ENCODE measurements around the gene C9orf72.

C9orf72 gene

DNA sequence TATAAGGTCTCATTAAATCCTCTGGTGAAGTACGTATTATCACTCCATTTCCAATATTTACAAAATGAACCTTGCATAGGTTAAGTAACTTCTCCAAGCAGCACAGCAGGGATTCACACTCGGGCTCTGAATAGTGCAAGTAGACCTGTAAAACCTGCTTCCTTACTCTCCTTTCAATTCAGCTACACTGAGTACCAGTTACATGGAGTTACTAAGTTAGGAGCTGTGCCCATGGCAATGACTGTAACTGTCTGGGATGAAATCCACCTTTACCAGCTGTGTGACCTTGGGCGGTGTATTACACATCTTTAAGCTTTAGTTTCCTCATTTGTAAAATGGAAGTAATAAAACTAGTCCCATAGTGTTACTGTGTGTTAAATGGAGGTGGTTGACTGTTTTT lies 27.8 kb downstream of the C9orf72 start:
- H3K4me3 ChIP-seq (ENCODE audit: low read depth, low read length) = no peak overlapping the region
- in situ Hi-C loops (cut with HindIII; ENCODE audit: low sequenced_read_pairs) = no loop called here
- TF ChIP-seq, protein P1, sequence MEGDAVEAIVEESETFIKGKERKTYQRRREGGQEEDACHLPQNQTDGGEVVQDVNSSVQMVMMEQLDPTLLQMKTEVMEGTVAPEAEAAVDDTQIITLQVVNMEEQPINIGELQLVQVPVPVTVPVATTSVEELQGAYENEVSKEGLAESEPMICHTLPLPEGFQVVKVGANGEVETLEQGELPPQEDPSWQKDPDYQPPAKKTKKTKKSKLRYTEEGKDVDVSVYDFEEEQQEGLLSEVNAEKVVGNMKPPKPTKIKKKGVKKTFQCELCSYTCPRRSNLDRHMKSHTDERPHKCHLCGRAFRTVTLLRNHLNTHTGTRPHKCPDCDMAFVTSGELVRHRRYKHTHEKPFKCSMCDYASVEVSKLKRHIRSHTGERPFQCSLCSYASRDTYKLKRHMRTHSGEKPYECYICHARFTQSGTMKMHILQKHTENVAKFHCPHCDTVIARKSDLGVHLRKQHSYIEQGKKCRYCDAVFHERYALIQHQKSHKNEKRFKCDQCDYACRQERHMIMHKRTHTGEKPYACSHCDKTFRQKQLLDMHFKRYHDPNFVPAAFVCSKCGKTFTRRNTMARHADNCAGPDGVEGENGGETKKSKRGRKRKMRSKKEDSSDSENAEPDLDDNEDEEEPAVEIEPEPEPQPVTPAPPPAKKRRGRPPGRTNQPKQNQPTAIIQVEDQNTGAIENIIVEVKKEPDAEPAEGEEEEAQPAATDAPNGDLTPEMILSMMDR (IDR thresholded peaks at IDR 0.05; ENCODE audit: low read depth, low read length) = no peak
- DNase-seq (ENCODE audit: low read depth, low spot score) = no peak

DNA sequence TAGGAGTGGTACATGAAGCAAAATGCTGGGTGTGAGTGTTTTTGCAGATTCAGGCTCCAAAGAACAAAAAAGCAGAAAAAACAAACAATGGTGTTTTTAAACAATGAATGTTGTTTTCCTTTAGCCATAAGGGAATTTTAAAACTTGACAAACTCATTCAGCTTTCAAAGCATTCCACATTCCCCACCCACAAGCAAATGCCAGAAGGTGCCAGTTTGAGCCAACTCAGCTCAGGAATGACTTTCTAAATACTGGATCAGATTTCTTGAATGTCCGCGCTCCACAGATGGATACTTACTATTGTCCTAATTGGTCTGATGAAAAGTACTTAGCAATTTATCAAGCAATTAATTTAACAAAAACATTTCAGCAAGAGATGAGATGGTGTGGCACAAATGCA lies 30.8 kb downstream of the C9orf72 start:
- in situ Hi-C loops (cut with HindIII; ENCODE audit: low sequenced_read_pairs) = no loop called here
- TF ChIP-seq, protein P1 (IDR thresholded peaks at IDR 0.05; ENCODE audit: low read depth, low read length) = no peak
- no peak for DNase-seq (ENCODE audit: low read depth, low spot score)
- H3K4me3 ChIP-seq (ENCODE audit: low read depth, low read length) = no peak overlapping the region

DNA sequence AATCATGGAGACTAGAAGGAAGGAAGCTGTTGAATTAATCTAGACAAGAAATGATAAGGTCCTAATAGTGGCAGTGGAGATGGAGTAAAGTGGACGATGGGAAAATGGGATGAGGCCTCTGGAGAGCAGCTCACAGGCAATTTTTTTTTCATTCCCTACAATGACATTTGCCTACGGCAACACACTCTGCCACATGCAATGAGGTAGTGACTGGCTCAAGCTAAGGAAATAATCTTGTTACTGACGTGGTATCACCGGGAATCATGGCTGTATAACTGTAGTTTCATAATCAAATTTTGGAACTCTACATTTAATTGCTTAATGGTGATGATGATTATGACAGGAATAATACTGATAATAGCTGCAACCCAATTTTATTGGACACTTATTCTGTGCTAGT lies 31.5 kb downstream of the C9orf72 start:
- no peak overlapping the region for H3K4me3 ChIP-seq (ENCODE audit: low read depth, low read length)
- DNase-seq (ENCODE audit: low read depth, low spot score) = no peak
- TF ChIP-seq, protein P1 (IDR thresholded peaks at IDR 0.05; ENCODE audit: low read depth, low read length) = no peak
- in situ Hi-C loops (cut with HindIII; ENCODE audit: low sequenced_read_pairs) = no loop called here

DNA sequence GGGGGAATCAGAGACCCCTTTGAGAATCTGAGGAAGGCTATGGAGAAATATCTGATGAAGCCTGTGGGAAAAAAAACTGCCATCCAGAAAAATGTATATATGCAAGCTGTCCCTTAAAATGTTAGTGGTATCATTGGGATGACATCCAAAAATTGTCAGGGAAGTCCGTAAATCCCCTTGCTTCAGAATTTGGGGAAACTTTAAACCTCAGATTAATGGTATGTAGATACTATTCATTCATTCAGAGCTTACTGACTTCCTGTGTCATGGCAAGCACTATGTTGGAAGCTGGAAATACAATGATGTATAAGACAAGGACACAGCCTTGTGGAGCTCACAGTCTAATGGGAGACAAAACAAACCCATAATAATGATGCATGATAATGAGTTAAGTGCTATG lies 32.8 kb downstream of the C9orf72 start:
- DNase-seq (ENCODE audit: low read depth, low spot score) = no peak
- in situ Hi-C loops (cut with HindIII; ENCODE audit: low sequenced_read_pairs) = no loop called here
- no peak overlapping the region for H3K4me3 ChIP-seq (ENCODE audit: low read depth, low read length)
- TF ChIP-seq, protein P1 (IDR thresholded peaks at IDR 0.05; ENCODE audit: low read depth, low read length) = no peak

DNA sequence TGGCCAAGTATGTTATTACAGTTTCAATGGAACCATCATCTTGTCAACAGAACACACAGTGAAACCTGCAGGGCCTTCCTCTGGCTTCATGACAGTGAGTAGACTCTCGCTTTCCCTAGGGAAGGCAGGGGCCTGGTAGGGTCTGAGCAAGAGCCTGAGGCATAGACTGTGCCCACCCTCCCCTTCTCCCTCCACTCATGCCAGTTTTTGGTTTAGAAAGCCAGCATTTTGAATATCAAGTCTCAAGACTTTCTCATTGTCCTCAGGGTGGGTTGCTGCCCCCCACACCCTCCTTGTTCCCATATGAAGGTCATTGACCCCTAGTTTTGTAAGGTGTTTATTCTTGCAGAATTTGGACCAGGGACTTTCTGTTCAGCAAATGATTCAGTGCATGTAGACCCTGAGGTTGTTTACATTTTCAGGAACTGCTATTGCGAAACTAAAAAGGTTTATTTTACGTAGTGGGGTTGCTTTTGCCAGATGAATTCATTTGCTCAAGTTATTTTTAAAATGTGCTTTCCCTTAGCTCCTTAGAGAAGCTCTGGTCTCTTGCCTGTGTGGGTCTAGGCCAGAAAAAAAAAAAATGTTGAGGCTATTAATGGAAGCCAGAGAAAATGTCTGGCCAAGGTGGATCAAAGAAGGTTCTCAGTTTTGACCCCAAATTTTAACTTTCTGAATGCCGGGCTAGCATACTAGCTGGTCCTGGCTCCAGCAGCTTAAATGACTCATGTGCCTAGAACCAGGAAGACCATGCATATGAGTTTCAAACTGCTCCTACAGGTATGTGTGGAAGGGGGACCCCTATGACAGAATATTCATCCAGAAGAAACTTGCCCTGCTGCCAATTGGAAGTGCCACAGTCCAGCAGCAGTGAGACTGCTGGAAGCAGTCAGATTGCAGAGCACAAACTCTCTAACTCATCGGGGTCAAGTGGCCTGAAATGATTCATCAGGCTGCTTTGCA lies 33.5 kb downstream of the C9orf72 start:
- H3K4me3 ChIP-seq (ENCODE audit: low read depth, low read length) = no peak overlapping the region
- in situ Hi-C loops (cut with HindIII; ENCODE audit: low sequenced_read_pairs) = no loop called here
- TF ChIP-seq, protein P1 (IDR thresholded peaks at IDR 0.05; ENCODE audit: low read depth, low read length) = no peak
- DNase-seq (ENCODE audit: low read depth, low spot score) = peak; percentile 46

GRCh38 chr9:27538647-27539046 lies 34.6 kb downstream of the C9orf72 start:
- in situ Hi-C loops (cut with HindIII; ENCODE audit: low sequenced_read_pairs) = no loop called here
- no peak overlapping the region for H3K4me3 ChIP-seq (ENCODE audit: low read depth, low read length)
- TF ChIP-seq, protein P1 (IDR thresholded peaks at IDR 0.05; ENCODE audit: low read depth, low read length) = no peak
- no peak for DNase-seq (ENCODE audit: low read depth, low spot score)
